Hepatocyte (in vitro differentiated cells): Measurements from ENCODE around the gene SNTG2.

Source experiments
- EZH2phosphoT487 ChIP-seq: fragments of 200-600 bp; sonication (generic); IDR thresholded peaks from one replicate; pipeline ENCODE4 v1.6.1; 2018; ENCODE audit warnings: antibody characterized with exemption, mild to moderate bottlenecking, low read depth, moderate library complexity; ENCODE audit not compliant: unreplicated experiment, severe bottlenecking
- TF ChIP-seq, protein P1 (sequence below): fragments of 200-600 bp; sonication (generic); IDR thresholded peaks from 2 replicates; pipeline ENCODE4 v1.5.1; 2016; ENCODE audit warnings: antibody characterized with exemption, mild to moderate bottlenecking; ENCODE audit not compliant: poor library complexity

DNA sequence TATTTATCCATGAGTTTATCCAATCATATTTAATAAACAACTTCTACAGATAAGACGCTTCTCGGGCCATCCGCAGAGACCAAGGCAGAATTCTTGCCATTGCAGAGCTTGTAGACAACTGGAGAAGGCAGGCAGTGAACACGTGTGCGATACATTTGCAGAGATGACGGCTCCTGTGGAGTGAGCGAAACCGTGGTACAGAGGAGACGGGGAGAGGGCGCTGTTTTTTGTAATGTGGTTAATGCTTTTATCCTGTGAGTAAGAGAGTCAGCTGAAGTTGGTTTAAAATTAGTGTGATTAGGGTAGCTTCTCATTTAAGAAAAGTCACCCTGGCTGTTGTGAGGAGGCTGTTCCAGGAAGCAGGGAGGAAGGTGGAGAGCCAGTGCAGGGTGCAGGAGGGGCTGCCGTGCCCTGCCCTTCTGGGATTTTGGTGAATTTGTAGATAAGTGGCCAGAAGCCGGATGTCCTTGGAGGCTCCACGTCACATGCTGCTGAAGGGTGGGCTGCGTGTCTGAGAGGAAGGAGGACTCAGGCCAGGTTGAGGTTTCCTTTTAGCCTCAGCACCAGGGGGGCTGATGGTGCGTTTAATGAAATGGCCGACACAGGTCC lies 151.4 kb downstream of the SNTG2 start:
- TF ChIP-seq, protein P1, sequence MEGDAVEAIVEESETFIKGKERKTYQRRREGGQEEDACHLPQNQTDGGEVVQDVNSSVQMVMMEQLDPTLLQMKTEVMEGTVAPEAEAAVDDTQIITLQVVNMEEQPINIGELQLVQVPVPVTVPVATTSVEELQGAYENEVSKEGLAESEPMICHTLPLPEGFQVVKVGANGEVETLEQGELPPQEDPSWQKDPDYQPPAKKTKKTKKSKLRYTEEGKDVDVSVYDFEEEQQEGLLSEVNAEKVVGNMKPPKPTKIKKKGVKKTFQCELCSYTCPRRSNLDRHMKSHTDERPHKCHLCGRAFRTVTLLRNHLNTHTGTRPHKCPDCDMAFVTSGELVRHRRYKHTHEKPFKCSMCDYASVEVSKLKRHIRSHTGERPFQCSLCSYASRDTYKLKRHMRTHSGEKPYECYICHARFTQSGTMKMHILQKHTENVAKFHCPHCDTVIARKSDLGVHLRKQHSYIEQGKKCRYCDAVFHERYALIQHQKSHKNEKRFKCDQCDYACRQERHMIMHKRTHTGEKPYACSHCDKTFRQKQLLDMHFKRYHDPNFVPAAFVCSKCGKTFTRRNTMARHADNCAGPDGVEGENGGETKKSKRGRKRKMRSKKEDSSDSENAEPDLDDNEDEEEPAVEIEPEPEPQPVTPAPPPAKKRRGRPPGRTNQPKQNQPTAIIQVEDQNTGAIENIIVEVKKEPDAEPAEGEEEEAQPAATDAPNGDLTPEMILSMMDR: no peak
- no peak for TF ChIP-seq EZH2phosphoT487
